NCI-H446 treated with DMSO at 0.1 percent for 48 hours (cell line): ENCODE measurements around the gene DYNC1LI1.
"Not testable (repeated sequence)": the region's sequence is repeated elsewhere in the genome, so short reads cannot be mapped to it uniquely, and the experiment has no call there.

Source experiments
- DNase-seq: peaks from one replicate; lab custom pipeline; 2025; lab: John Stamatoyannopoulos, UW

Gene DYNC1LI1

GRCh38 chr3:32531010-32531647 is 39.5 kb downstream of the DYNC1LI1 start:
- no peak for DNase-seq

GRCh38 chr3:32525720-32526119 is 44.9 kb downstream of the DYNC1LI1 start:
- no peak for DNase-seq

- DNase-seq = no peak
Observed at GRCh38 chr3:32522682-32523081, 48.0 kb downstream of the DYNC1LI1 start.

- not testable (repeated sequence) for DNase-seq
Observed at GRCh38 chr3:32518921-32519320, 51.7 kb downstream of the DYNC1LI1 start.

- not testable (repeated sequence) for DNase-seq
Observed at GRCh38 chr3:32516751-32517150, 53.9 kb downstream of the DYNC1LI1 start.

- DNase-seq = no peak
Observed at GRCh38 chr3:32511005-32511404, 59.7 kb downstream of the DYNC1LI1 start.

- no peak for DNase-seq
Observed at GRCh38 chr3:32510075-32510724, 60.5 kb downstream of the DYNC1LI1 start.

- no peak for DNase-seq
Observed at GRCh38 chr3:32508711-32509110, 61.9 kb downstream of the DYNC1LI1 start.

GRCh38 chr3:32506466-32506865 is 64.2 kb downstream of the DYNC1LI1 start:
- DNase-seq = no peak

- DNase-seq = no peak
Observed at GRCh38 chr3:32502946-32503286, 67.7 kb downstream of the DYNC1LI1 start.

- DNase-seq = peak; percentile 37
Observed at GRCh38 chr3:32502118-32502945, 68.3 kb downstream of the DYNC1LI1 start, which contains the start of gene CMTM6. Gene CMTM6 (minus strand): TSS chr3:32502852. CDS start chr3:32502745, 107 bp downstream.

GRCh38 chr3:32501783-32502117 is 68.9 kb downstream of the DYNC1LI1 start:
- no peak for DNase-seq

GRCh38 chr3:32500880-32501782 is 69.5 kb downstream of the DYNC1LI1 start:
- DNase-seq = no peak

- DNase-seq = no peak
Observed at GRCh38 chr3:32500231-32500630, 70.4 kb downstream of the DYNC1LI1 start.

- no peak for DNase-seq
Observed at GRCh38 chr3:32499585-32499984, 71.1 kb downstream of the DYNC1LI1 start.

- no peak for DNase-seq
Observed at GRCh38 chr3:32498992-32499391, 71.7 kb downstream of the DYNC1LI1 start.

GRCh38 chr3:32498252-32498651 is 72.4 kb downstream of the DYNC1LI1 start:
- DNase-seq = no peak

GRCh38 chr3:32495609-32496008 is 75.0 kb downstream of the DYNC1LI1 start:
- DNase-seq = no peak

GRCh38 chr3:32495085-32495484 is 75.6 kb downstream of the DYNC1LI1 start:
- DNase-seq = no peak

GRCh38 chr3:32493437-32494414 is 76.9 kb downstream of the DYNC1LI1 start:
- DNase-seq = no peak
